DMS 273 (cell line): ENCODE measurements around the gene NSMCE4A.
A peak's percentile ranks its signal among the peaks of the same experiment; 100 is the strongest.
"Not testable (repeated sequence)": the region's sequence is repeated elsewhere in the genome, so short reads cannot be mapped to it uniquely, and the experiment has no call there.

ENCODE experiments used
- DNase-seq: peaks from one replicate; lab custom pipeline; 2025; ENCODE audit not compliant: unreplicated experiment; lab: John Stamatoyannopoulos, UW

Gene NSMCE4A, protein sequence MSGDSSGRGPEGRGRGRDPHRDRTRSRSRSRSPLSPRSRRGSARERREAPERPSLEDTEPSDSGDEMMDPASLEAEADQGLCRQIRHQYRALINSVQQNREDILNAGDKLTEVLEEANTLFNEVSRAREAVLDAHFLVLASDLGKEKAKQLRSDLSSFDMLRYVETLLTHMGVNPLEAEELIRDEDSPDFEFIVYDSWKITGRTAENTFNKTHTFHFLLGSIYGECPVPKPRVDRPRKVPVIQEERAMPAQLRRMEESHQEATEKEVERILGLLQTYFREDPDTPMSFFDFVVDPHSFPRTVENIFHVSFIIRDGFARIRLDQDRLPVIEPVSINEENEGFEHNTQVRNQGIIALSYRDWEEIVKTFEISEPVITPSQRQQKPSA

DNA sequence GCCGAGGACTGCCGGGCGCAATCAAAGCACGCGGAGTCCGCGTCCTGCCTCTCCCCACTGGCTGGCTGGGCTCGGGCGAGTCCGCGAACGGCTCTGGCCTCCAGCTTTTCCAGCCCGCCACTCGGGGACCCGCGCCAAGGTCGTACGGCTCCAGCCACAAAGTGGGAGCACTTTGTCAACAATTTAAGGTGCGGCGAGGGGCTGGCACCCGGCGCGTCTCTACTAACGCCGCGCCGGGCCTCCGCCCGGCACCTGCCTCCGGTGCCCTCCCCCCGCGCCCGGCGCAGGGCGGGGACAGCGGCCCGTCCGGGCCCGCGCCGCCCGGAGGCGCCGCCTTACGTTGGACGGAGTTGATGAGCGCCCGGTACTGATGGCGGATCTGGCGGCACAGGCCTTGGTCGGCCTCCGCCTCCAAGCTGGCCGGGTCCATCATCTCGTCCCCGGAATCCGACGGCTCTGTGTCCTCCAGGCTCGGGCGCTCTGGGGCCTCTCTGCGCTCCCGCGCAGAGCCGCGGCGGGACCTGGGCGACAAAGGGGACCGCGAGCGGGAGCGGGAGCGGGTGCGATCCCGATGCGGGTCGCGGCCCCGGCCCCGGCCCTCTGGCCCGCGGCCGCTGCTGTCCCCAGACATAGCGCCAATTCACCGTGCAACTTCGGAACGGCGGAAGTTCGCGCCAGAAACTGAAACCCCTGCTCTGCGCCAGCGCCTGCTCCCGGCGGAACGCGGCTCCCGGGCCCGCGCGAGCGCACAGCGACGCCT lies at the start of gene NSMCE4A:
Gene NSMCE4A (minus strand): TSS at position 683 of the 760 bp plus-strand sequence. CDS start 52 bp downstream, at position 631.
- DNase-seq, result peak; percentile 88

DNA sequence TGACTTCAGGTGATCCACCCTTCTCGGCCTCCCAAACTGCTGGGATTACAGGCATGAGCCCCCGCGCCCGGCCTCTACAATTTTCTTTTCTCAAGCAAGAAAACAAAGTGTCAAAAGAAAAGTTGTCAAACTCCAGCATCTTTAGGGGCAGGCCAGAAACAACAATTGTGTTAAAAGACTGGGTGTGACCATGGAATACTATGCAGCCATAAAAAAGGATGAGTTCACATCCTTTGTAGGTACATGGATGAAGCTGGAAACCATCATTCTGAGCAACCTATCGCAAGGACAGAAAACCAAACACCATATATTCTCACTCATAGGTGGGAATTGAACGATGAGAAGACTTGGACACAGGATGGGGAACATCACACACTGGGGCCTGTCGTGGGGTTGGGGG lies 48.2 kb upstream of the NSMCE4A start:
- DNase-seq, result not testable (repeated sequence)

DNA sequence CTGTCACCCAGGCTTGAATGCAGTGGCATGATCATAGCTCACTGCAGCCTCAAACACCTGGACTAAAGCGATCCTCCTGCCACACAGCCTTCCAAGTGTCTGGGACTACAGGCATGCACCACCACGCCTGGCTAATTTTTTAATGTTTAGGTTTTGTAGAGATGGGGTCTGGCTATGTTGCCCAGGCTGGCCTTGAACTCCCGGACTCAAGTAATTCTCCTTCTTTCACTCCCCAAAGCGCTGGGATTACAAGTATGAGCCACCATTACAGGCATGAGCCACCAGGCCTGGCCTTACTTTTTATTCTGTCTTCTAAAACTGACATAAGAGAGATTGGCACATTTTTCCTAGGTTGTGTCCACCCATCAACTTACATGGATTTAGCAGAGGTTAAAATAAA lies 47.3 kb upstream of the NSMCE4A start:
- no peak for DNase-seq

DNA sequence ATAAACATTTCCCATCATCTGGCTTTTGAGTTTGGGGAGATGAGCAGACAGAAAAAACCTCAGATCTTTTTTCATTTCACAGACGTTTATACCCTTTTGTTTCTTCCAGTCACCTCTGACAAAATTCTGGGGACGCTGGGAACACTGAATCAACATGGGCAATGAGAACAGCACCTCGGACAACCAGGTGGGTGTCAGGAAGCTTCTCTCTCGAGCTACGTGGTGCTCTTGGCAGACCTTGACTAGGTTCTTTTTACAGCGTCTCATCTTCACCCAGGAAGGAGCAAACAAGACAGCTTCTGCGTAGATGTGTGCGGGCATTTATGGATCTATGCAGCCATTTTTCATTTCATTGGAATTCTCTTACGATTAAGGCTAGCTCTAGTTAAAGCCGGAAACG lies 46.8 kb upstream of the NSMCE4A start:
- no peak for DNase-seq

DNA sequence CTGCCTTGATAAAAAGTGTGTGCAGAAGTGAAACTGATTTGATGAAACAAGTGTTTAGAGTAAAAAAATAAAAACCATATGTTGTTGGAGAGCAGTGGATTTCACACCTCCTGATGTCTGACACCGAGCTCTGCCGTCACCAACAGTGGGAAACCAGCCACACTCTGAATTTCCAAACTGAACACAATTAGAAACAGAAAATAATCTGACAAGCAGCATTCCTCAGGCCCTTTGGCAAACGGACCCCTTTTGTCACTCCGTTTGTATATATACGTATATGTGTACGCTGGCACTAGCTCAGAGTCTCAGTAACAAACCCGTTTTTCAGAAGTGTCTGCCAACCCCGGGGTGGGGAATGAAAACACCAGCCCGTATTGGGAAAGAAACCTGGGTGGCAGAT lies 46.4 kb upstream of the NSMCE4A start:
- no peak for DNase-seq

DNA sequence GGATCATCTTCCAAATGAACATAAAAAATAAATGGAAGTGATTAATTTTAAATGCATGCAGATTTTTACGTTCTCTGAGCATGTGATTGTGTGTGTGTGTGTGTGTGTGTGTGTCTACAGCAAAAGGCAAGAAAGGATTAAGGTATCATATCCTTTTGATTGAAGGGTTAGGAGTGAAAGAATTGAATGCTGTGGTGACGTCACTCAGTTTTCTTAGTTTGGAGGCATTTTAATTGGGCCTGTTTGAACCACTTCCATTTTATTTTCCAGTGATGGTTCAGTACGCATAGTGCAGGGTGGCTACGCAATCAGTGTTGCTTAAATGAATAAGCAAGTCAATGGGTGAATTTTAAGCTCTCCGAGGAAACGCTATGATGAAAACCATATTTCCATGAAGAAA lies 45.2 kb upstream of the NSMCE4A start:
- no peak for DNase-seq

DNA sequence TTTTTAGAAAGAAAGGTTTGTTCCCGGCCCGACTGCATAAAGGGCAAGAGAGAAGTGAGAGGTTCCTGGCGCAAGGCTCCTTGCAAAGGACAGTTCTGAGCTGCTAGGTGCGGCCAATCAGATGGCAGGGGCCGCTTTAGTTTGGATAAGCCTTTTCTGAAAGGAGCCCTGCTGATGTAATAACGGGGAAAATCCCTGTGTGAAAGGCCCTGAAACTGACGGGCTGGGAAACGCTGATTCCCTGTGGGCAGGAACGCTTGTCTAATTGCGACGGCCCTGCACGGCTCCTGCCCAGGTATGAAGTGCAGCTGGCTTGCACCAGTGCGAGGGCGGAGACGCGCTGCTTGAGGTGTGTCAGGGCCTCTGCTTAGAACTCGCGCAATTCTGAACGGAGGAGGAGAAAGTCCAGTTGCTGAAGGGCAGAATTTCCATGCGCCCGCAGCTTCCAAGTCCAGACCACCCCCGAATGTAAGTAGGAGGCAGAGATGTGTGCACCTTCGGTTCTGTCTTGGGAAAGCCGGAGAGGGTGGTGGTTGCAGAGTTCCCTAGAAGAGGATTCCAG lies 44.5 kb upstream of the NSMCE4A start:
- no peak for DNase-seq

DNA sequence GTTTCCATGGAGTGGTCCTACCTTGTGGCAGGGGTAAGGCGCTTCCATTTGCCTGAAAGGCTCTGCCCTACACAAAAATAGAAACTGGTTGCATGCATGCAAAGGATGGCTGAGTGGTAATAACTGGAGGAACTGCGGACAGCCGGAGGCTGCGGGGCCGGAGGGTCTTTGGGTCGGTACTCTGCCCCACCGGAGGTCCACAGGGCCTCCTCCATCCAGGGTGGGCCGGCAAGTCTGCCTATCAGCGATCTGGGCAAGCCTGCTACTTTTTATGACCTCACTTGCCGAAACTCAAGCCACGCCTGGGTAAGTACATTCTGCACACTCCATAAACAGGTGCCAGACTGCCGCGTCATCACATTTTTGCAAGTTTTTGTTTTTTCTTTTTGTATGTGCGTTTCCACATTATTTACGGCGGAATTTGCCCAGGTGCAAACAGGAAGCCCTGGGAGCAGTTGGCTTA lies 44.0 kb upstream of the NSMCE4A start:
- no peak for DNase-seq

DNA sequence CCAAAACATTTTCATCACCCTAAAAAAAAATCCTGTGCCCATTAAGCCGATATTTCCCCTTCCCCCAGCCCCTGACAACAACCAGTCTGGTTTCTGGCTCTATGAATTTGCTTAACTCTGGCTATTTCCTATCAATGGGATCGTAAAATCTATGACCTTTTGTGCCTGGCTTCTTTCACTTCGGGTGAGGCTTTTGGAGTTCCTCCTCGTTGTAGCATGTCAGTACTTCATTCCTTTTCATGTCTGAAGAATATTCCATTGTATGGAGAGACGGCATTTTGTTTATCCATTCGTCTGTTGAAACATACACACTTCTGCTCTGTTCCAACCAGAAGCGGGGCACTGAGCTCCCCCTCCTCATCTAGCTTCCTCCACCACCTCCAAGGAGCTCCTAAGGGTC lies 43.5 kb upstream of the NSMCE4A start:
- no peak for DNase-seq

DNA sequence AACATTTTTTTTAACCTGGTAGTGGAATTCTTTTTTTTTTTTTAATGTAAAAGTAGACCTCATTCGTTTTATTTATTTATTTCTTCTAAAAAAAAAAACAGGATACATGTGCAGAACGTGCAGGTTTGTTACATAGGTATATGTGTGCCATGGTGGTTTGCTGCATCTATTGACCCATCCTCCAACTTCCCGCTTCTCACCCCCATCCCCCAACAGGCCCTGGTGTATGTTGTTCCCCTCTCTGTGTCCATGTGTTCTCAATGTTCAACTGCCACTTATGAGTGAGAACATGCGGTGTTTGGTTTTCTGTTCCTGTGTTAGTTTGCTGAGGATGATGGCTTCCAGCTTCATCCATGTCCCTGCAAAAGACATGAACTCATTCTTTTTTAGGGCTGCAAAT lies 42.9 kb upstream of the NSMCE4A start:
- DNase-seq, result not testable (repeated sequence)

DNA sequence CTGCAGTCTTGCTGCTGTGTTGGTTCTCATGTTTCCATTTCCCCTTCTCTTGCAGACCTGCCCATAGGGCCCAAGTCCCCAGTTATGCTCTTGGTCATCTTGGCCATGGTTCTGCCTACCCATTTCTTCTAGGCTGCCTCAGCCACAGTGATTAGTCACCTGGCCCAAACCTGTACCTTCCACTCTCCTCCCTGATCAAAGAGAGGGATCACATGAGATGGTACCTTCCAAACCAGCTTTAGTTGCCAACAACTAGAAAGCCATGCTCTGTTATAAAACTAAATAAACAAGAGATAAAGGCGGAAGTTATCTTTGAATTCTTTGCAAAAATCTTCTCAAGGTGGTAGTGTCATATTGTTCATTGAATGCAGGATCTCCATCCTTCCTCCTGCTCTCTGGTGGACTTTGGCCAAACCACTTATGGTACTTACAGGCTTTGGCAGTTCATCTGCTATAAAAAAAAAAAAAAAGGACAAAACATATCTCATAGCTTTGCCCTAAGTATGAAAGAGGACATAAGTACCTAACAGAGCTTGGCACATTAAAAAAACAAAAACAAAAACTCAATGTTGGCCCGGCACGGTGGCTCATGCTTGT lies 39.7 kb upstream of the NSMCE4A start:
- no peak for DNase-seq

DNA sequence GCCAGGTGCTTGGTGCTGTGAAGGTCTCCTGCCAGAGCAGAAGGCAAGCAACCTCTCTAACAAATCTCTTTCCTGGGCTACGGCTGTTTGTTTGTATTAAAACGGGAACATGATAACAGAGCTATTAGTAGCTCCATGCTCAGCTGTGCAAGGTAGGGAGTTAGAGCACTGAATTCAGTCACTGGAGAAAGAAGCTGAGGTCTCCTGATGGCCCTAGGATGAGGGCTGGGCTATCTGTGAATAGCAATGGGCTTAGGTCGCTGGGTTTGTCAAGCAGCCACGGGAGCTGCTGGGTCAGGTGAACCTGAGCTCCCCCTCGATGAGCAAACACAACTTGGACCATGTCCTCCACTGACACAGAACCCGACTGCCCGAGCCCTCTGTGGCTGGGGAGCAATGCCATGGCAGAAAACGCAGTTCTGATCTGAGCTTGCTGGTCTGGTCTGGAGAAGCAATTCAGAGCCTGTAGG lies 38.3 kb upstream of the NSMCE4A start:
- DNase-seq, result no peak

DNA sequence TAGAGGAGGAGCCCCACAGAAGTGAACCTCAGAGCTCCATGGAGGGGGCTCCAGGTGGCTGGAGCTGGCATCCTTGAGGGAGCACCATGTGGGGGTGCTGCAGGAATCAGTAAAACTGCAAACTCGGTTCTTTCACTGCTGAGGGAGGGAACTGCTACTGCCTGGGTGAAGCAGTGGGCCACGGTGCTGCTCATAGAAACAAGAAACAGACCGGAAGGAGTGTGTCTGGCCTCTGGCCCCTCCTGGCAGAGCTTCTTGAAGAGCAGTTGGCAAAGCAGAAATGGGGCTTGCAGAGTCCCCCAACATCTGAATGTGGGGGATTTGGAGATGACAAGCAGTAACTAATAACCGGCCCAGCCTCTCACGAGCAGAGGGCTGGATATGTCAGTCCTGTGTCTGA lies 37.7 kb upstream of the NSMCE4A start:
- DNase-seq, result no peak

DNA sequence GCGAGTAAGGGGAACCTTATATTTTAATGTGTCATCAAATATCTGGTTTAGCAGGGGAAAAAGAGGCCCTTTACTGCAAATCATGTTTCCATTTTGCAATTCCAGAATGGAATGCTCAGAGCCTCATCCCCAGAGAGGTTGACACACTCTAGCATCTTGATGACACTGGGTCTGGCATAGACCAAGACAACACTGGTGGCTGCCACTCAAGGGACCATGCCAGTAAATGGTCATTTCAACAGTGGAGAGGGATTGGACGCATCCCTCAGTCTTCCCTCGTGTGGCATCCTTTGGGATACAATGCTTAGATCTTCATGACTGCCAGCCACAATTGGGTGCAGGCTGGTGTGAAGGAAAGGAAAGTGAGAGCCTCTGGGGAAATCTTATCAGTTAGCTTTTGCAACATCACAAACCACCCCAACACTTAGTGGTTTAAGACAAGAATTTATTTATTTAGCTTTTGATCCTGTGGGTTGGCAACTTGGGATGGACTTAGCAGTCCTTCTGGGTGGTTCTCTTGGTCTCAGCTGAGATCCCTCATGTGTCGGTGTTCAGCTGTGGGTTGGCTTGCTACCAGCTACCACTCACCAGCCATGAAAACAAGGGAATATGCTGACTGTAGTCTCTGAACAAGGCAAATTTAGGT lies 35.5 kb upstream of the NSMCE4A start:
- DNase-seq, result no peak

DNA sequence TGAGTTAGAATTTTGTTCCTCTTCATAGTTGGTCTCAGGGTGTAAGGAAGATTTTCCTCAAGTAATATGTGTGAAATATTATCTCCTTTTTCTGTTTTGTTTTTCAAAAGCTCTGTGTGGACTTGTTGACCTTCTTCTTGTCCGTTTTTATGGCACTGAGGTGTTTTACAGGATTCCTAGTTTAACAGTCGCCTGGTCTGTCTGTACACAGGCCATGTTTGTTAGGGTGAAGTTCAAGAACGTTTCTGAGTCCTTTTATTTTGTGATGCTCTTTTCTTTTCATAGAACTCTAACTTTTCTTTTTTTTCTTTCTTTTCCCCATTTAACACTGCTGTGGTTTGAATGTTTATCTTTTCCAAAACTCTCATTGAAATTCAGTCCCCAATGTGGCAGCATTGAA lies 32.4 kb upstream of the NSMCE4A start:
- no peak for DNase-seq

DNA sequence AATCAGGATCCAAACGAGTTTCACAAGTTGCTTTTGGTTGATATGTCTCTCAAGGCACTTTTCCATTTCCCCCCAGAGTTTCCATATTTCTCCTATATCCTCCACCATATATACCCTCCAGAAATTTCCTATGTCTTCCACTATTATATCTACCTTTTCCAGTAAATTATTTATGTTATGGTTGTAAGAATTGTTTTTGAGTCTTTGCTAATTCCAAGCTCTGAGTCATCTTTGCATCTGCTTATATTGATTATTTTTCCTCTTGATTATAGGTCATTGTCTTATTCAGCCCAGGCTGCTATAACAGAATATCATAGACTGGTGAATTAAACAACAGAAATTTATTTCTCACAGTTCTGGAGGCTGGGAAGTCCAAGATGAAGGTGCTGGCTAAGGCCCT lies 26.7 kb upstream of the NSMCE4A start:
- no peak for DNase-seq

DNA sequence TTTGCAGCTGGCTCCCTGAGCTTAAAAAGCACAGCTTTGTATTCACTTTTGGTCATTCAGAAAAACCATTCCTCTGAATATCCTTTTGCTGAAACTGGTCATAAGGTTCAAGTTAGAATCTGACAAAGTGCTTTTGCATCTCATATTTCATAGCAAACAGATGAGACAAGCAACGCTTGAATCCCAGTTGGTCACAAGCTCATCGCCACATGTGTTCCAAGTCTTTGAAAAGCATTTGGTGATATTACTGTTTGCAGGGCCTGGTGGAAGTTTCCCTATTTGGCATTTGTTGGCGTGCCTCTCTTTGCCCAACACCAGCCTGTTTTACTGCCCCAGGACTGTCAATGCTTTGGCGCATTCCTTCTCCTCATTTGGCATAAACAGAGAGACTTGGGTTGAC lies 24.3 kb upstream of the NSMCE4A start:
- DNase-seq, result no peak

DNA sequence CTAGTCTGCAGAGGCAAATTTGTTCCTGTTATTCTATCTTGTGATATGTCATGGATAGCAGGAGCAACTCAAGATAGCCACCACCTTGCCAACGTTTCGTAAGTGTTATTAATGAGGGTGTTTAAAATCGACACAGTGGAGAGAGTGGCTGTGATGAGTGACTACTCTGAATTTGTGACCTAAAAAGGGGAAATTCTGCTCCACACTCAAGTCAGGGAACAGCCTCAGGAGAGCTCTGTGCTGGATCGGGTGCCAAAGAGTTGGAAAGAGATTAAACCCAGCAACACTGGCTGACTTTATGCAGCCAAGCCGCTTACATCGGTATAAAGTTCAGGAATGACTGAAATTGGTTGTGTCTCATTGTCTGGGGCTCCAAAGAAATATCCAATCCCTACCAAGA lies 23.4 kb upstream of the NSMCE4A start:
- no peak for DNase-seq

DNA sequence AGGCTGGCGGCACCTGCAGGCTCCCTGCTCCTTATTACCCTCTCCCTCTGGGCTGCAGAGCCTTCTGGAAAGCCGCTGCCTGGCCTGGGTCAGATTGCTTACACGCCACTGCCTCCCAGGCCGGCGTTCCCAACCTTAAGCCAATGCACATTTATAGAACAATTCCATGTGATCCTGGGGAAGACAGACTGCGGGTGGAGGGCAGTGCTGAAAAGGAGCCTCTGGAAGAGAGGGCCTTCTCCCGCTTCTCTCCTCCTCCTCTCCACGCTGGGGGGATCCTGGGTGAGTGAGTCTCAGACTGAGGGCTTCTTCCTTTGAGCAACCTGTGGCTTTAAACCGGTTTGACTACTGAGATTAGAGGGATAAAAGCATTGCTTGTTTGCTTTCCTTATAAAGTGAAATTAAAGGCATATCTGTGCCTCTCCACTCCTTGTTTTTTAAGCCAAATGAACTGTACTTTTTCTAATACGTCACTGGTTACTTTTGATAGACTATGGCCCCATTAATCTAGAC lies 19.5 kb upstream of the NSMCE4A start:
- DNase-seq, result peak; percentile 15

DNA sequence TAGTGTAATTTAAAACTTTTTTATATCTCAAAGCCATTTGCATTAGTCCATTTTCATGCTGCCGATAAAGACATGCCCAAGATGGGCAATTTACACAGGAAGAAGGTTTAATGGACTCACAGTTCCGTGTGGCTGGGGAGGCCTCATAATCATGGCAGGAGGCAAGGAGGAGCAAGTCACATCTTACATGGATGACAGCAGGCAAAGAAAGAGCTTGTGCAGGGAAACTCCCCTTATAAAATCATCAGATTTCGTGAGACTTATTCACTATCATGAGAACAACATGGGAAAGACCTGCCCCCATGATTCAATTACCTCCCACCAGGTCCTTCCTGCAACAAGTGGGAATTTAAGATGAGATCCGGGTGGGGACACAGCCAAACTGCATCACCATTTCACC lies 16.7 kb upstream of the NSMCE4A start:
- DNase-seq, result not testable (repeated sequence)
